SK-N-MC (cell line): ENCODE data around the gene MARCHF7.

Experiments used
- FOXP2 ChIP-seq: optimal IDR thresholded peaks from 2 replicates; pipeline ENCODE3; 2011; ENCODE audit warnings: mild to moderate bottlenecking, moderate library complexity; ENCODE audit not compliant: insufficient read depth; ENCODE audit errors: extremely low read length, control extremely low read depth
- POLR2AphosphoS5 ChIP-seq: IDR thresholded peaks from 2 replicates; pipeline ENCODE4 v1.6.1; 2012; ENCODE audit warnings: mild to moderate bottlenecking, low read depth, low read length, borderline replicate concordance

DNA sequence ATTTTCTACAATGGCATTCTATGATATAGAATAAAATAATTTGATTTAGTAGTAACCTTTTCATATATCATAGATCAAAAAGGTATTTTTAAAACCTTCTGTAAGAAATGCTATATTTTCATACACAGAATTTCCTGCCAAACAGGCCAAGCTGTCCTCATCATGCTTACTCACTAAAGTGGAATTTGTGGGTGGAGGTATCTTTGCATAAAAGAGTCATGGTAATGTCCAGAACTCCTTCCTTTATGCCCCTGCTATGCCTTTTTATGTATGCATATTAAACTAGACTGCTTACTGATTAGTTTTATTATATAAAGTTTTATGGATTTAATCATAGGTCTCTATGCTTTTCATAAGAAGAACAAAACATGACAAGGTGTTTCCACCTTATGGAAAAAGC lies 27.5 kb upstream of the MARCHF7 start:
- TF ChIP-seq POLR2AphosphoS5 (no peak), FOXP2 (no peak)
